Fibroblast of pulmonary artery (primary cell): ENCODE measurements around the gene GSTM3.

ENCODE experiments used
- DNase-seq: peaks from one replicate; pipeline ENCODE4 v3.0.0-alpha.2; 2010; ENCODE audit warnings: low read depth
- H3K4me3 ChIP-seq: replicated peaks from 2 replicates; pipeline ENCODE4 v1.5.1; 2011; ENCODE audit warnings: low read depth, mild to moderate bottlenecking, control low read depth, low read length, moderate library complexity
- CTCF ChIP-seq: IDR thresholded peaks from 2 replicates; pipeline ENCODE4 v1.5.1; 2011; ENCODE audit warnings: mild to moderate bottlenecking, control low read depth, low read length, inconsistent platforms; ENCODE audit errors: missing control alignments

Gene GSTM3

GRCh38 chr1:109740615-109741373 lies at the start of gene GSTM3:
Gene GSTM3, minus strand, starts transcription at chr1:109741038. Its CDS starts 751 bp downstream, at chr1:109740287.
- H3K4me3 ChIP-seq: peak within 1 kb of the TSS; percentile 71
- no peak for TF ChIP-seq CTCF
- DNase-seq: no peak

- TF ChIP-seq CTCF: no peak
- DNase-seq: no peak
- H3K4me3 ChIP-seq: no peak overlapping the region
Measured at GRCh38 chr1:109790329-109790728, 49.5 kb upstream of the GSTM3 start.

GRCh38 chr1:109789551-109790180 lies 48.8 kb upstream of the GSTM3 start:
- DNase-seq: no peak
- TF ChIP-seq CTCF: no peak
- H3K4me3 ChIP-seq: no peak overlapping the region

GRCh38 chr1:109788695-109789521 lies 48.1 kb upstream of the GSTM3 start:
- DNase-seq: no peak
- TF ChIP-seq CTCF: peak; percentile 50
- no peak overlapping the region for H3K4me3 ChIP-seq

GRCh38 chr1:109787845-109788601 lies 47.2 kb upstream of the GSTM3 start:
- DNase-seq: no peak
- TF ChIP-seq CTCF: no peak
- H3K4me3 ChIP-seq: no peak overlapping the region

- TF ChIP-seq CTCF: no peak
- H3K4me3 ChIP-seq: no peak overlapping the region
- DNase-seq: no peak
Measured at GRCh38 chr1:109787211-109787844, 46.5 kb upstream of the GSTM3 start.
